Coronary artery (tissue), 2 donors: Measurements from ENCODE around the gene HOXA3.

Experiments
- DNase-seq: peaks from one replicate; pipeline ENCODE4 v3.0.0-alpha.2; 2017; ENCODE audit warnings: low spot score
- H3K27ac ChIP-seq, 2 donors: fragments of 200-600 bp; sonication (generic); one replicate each; pipeline ENCODE4 v1.5.1; 2016 to 2019
- H3K4me3 ChIP-seq: fragments of 200-600 bp; sonication (generic); 2 replicates; pipeline ENCODE4 v1.5.1; 2016; ENCODE audit warnings: mild to moderate bottlenecking, moderate library complexity
- CTCF ChIP-seq: fragments of 200-600 bp; sonication (generic); IDR thresholded peaks from one replicate; pipeline ENCODE4 v1.5.1; 2019; ENCODE audit warnings: antibody characterized with exemption

The HOXA3 gene

GRCh38 chr7:27131390-27131819 lies 21.0 kb downstream of the HOXA3 start:
- no peak for DNase-seq
- no peak for TF ChIP-seq CTCF
- Histone ChIP-seq H3K27ac (no peak overlapping the region), H3K4me3 (peak overlapping the region; percentile 76)

- TF ChIP-seq CTCF, result no peak
- peak within 1 kb of the TSS; percentile 76 for H3K4me3 ChIP-seq
- peak within 1 kb of the TSS in 1 of 2 donors; percentile 81 for H3K27ac ChIP-seq
- peak; percentile 66 for DNase-seq
Measured at GRCh38 chr7:27130540-27131389, 21.6 kb downstream of the HOXA3 start, which contains the start of gene HOXA4. Gene HOXA4 (minus strand): TSS chr7:27130757. CDS start chr7:27130733, 24 bp downstream.

GRCh38 chr7:27129729-27130539 lies 22.4 kb downstream of the HOXA3 start:
- no peak for TF ChIP-seq CTCF
- H3K27ac ChIP-seq, result peak overlapping the region in 1 of 2 donors; percentile 81
- peak overlapping the region; percentile 76 for H3K4me3 ChIP-seq
- peak; percentile 60 for DNase-seq

GRCh38 chr7:27128776-27129728 lies 23.3 kb downstream of the HOXA3 start:
- TF ChIP-seq CTCF, result no peak
- Histone ChIP-seq H3K4me3 (peak overlapping the region; percentile 76), H3K27ac (no peak overlapping the region)
- DNase-seq, result peak; percentile 53

GRCh38 chr7:27128034-27128433 lies 24.3 kb downstream of the HOXA3 start:
- no peak for TF ChIP-seq CTCF
- Histone ChIP-seq H3K27ac (no peak overlapping the region), H3K4me3 (no peak overlapping the region)
- DNase-seq, result no peak

GRCh38 chr7:27126596-27127327 lies 25.6 kb downstream of the HOXA3 start:
- DNase-seq, result no peak
- Histone ChIP-seq H3K27ac (no peak overlapping the region), H3K4me3 (no peak overlapping the region)
- TF ChIP-seq CTCF, result no peak
